K562 (cell line): ENCODE data around the gene GREB1. TPM values are rescaled to one million over a fixed set of nuclear protein-coding genes. Genes with fewer than 3 reads are reported as not detected.

Experiments
- ATF6 ChIP-seq: sonication (generic); formaldehyde crosslinking; IDR thresholded peaks from 2 replicates; pipeline ENCODE4 v1.4.0; 2020; ENCODE audit warnings: mild to moderate bottlenecking, missing genetic modification reagents
- CBFA2T2 ChIP-seq: fragments of 450-650 bp; conservative IDR thresholded peaks from 2 replicates; pipeline ENCODE4 v1.6.1; 2017; ENCODE audit warnings: mild to moderate bottlenecking
- CREB1 ChIP-seq, 2 experiments: sonication (generic) in 1 of 2; formaldehyde crosslinking in 1 of 2; IDR thresholded peaks; 2 replicates each; pipeline versions ENCODE4 v1.6.1 to v1.8.0; 2012 to 2022; ENCODE audit warnings: inconsistent platforms in 1 of 2, mild to moderate bottlenecking in 1 of 2, missing genetic modification reagents in 1 of 2, moderate library complexity in 1 of 2
- DEAF1 ChIP-seq: fragments of 450-650 bp; formaldehyde crosslinking; IDR thresholded peaks from 2 replicates; pipeline ENCODE4 v1.4.0; 2020; ENCODE audit warnings: mild to moderate bottlenecking, moderate library complexity
- DNMT1 ChIP-seq: fragments of 450-650 bp; IDR thresholded peaks from 2 replicates; pipeline ENCODE4 v1.6.1; 2016; ENCODE audit warnings: antibody characterized with exemption, mild to moderate bottlenecking
- FOXA3 ChIP-seq, 2 experiments: fragments of 450-650 bp in 1 of 2; sonication (generic) in 1 of 2; formaldehyde crosslinking; IDR thresholded peaks in 1 of 2; conservative IDR thresholded peaks in 1 of 2; 2 replicates each; pipeline versions ENCODE4 v1.4.0 to v1.8.0; 2020 to 2022; ENCODE audit warnings: mild to moderate bottlenecking in 2 of 2, missing genetic modification reagents in 1 of 2
- GABPB1 ChIP-seq: sonication (generic); formaldehyde crosslinking; IDR thresholded peaks from 2 replicates; pipeline ENCODE4 v1.8.0; 2022; ENCODE audit warnings: mild to moderate bottlenecking, missing genetic modification reagents
- GABPB2 ChIP-seq: fragments of 250-450 bp; sonication (Bioruptor Pico); conservative IDR thresholded peaks from 2 replicates; pipeline ENCODE4 v1.5.1; 2021; ENCODE audit warnings: mild to moderate bottlenecking
- GTF2B ChIP-seq: IDR thresholded peaks from 2 replicates; pipeline ENCODE4 v1.6.1; 2011; ENCODE audit not compliant: insufficient read length; ENCODE audit errors: extremely low read depth
- HDAC2 ChIP-seq: fragments of 450-650 bp; IDR thresholded peaks from 2 replicates; pipeline ENCODE4 v1.6.1; 2016; ENCODE audit warnings: mild to moderate bottlenecking
- MAFK ChIP-seq: IDR thresholded peaks from 2 replicates; pipeline ENCODE4 v1.6.1; 2011; ENCODE audit warnings: low read length, improper control_type of control experiment
- NEUROD1 ChIP-seq: fragments of 150-350 bp; IDR thresholded peaks from 2 replicates; pipeline ENCODE4 v1.6.1; 2014; ENCODE audit warnings: borderline replicate concordance, low read length, low read depth; ENCODE audit not compliant: partially characterized antibody
- PCBP1 ChIP-seq: fragments of 200-400 bp; formaldehyde crosslinking; IDR thresholded peaks from 2 replicates; pipeline ENCODE4 v1.6.1; 2018; ENCODE audit warnings: mild to moderate bottlenecking, low read depth, low read length; ENCODE audit not compliant: poor library complexity, severe bottlenecking
- POLR2G ChIP-seq: fragments of 200-400 bp; formaldehyde crosslinking; IDR thresholded peaks from 2 replicates; pipeline ENCODE4 v1.6.1; 2017; ENCODE audit warnings: low read depth, mild to moderate bottlenecking, antibody characterized with exemption, low read length, moderate library complexity
- SMARCB1 ChIP-seq: IDR thresholded peaks from 2 replicates; pipeline ENCODE4 v1.6.1; 2011; ENCODE audit warnings: improper control_type of control experiment, low read depth; ENCODE audit not compliant: insufficient read length
- SMARCE1 ChIP-seq: fragments of 450-650 bp; IDR thresholded peaks from 2 replicates; pipeline ENCODE4 v1.7.1; 2016; ENCODE audit warnings: mild to moderate bottlenecking
- SREBF1 ChIP-seq: fragments of 150-350 bp; IDR thresholded peaks from 2 replicates; pipeline ENCODE4 v1.6.1; 2014; ENCODE audit warnings: antibody characterized with exemption, low read depth, low read length, borderline replicate concordance
- ZFX ChIP-seq: sonication (generic); formaldehyde crosslinking; IDR thresholded peaks from 2 replicates; pipeline ENCODE4 v1.8.0; 2022; ENCODE audit warnings: mild to moderate bottlenecking, missing genetic modification reagents, moderate library complexity
- ZNF212 ChIP-seq: fragments of 450-650 bp; formaldehyde crosslinking; IDR thresholded peaks from 2 replicates; pipeline ENCODE4 v1.4.0; 2020; ENCODE audit warnings: mild to moderate bottlenecking
- ZNF311 ChIP-seq: fragments of 250-450 bp; sonication (Bioruptor Pico); IDR thresholded peaks from 2 replicates; pipeline ENCODE4 v1.4.0; 2020; ENCODE audit warnings: mild to moderate bottlenecking, moderate library complexity
- ZNF398 ChIP-seq: fragments of 250-450 bp; sonication (Bioruptor Pico); IDR thresholded peaks from 2 replicates; pipeline ENCODE4 v1.8.0; 2021; ENCODE audit warnings: moderate library complexity, mild to moderate bottlenecking, inconsistent platforms
- ZNF589 ChIP-seq: fragments of 200-800 bp; sonication (Bioruptor generic); IDR thresholded peaks from 2 replicates; pipeline ENCODE4 v1.6.1; 2016; ENCODE audit warnings: low read depth, missing genetic modification characterization, missing compliant biosample characterization
- ZNF830 ChIP-seq: fragments of 250-450 bp; sonication (Bioruptor Pico); IDR thresholded peaks from 2 replicates; pipeline ENCODE4 v1.5.0; 2021; ENCODE audit warnings: mild to moderate bottlenecking
- polyA plus RNA-seq, 8 experiments: library from polyadenylated mRNA; depleted of rRNA in 4 of 8; stranded (reverse) in 5 of 8; unstranded in 3 of 8; fragments of >200 nt; fragmentation: Nextera tagmentation in 2 of 8; fragmentation: Illumina TruSeq in 1 of 8; extraction: Ambion mirVana in 2 of 8; extraction: Trizol in 1 of 8; gene quantifications; 2 replicates each; pipeline versions ENCODE4 v1.2.1 to v1.2.3, GENCODE V29; 2011 to 2014; ENCODE audit warnings: inconsistent platforms in 1 of 8, missing spikeins in 1 of 8
- total RNA-seq, 7 experiments: library from RNA; depleted of rRNA in 6 of 7; stranded (reverse); fragments of >200 nt in 6 of 7; fragmentation: Illumina TruSeq in 2 of 7; extraction: Trizol in 2 of 7; gene quantifications; 2 replicates each; pipeline versions ENCODE4 v1.2.1 to v1.2.3, GENCODE V29; 2011 to 2021; ENCODE audit warnings: low replicate concordance in 1 of 7

Gene GREB1
- total and polyA plus RNA-seq, 9 of the 15 experiments (the other 6 are each of a cell fraction or from before 2014, with no cell fraction given) = 0.04 to 0.86 (median 0.10) TPM; not detected in 1

- TF ChIP-seq CBFA2T2 = no peak
- TF ChIP-seq CREB1 (IDR thresholded peaks at IDR 0.05) = no peak
- TF ChIP-seq CREB1 (CRISPR knock-in tag; IDR thresholded peaks at IDR 0.05) = no peak
- TF ChIP-seq ZNF212 (CRISPR knock-in tag) = no peak
- peak; percentile 89 for TF ChIP-seq DEAF1 (CRISPR knock-in tag)
- no peak for TF ChIP-seq ZNF830
- peak; percentile 58; the same call in 1 of the 2 replicates for TF ChIP-seq SMARCE1
- TF ChIP-seq GABPB2 (CRISPR knock-in tag) = no peak
- TF ChIP-seq GABPB1 (CRISPR knock-in tag) = no peak
- TF ChIP-seq FOXA3 (CRISPR knock-in tag; conservative IDR thresholded peaks at IDR 0.05 in 1 of 2, IDR thresholded peaks at IDR 0.05 in 1 of 2) = no peak
- TF ChIP-seq NEUROD1 = peak; percentile 22
- no peak for TF ChIP-seq POLR2G
- no peak for TF ChIP-seq MAFK
- no peak for TF ChIP-seq GTF2B
- no peak for TF ChIP-seq ZNF589 (CRISPR knock-in tag)
- no peak for TF ChIP-seq PCBP1
- TF ChIP-seq SREBF1 = no peak
- no peak for TF ChIP-seq SMARCB1
- no peak for TF ChIP-seq ATF6 (CRISPR knock-in tag)
- no peak for TF ChIP-seq ZNF398 (CRISPR knock-in tag)
- no peak for TF ChIP-seq DNMT1
- TF ChIP-seq ZNF311 (CRISPR knock-in tag) = no peak
- TF ChIP-seq ZFX = no peak
- no peak for TF ChIP-seq HDAC2
Observed at GRCh38 chr2:11583840-11584524, 50.1 kb downstream of the GREB1 start (continued).
